HEK293 (cell line): Measurements from ENCODE around the gene ARHGAP30.
"Not testable (repeated sequence)": the region's sequence is repeated elsewhere in the genome, so short reads cannot be mapped to it uniquely, and the experiment has no call there.

ENCODE experiments used
- ATF2 ChIP-seq: fragments of 450-650 bp; formaldehyde crosslinking; IDR thresholded peaks from 2 replicates; pipeline ENCODE4 v1.5.1; 2016; ENCODE audit warnings: missing biosample characterization, missing genetic modification characterization, low read depth
- GLI2 ChIP-seq: fragments of 450-650 bp; formaldehyde crosslinking; IDR thresholded peaks from 2 replicates; pipeline ENCODE4; 2017; ENCODE audit warnings: missing biosample characterization, missing genetic modification characterization, low read depth, borderline replicate concordance
- TCF7L2 ChIP-seq: IDR thresholded peaks from 2 replicates; pipeline ENCODE4 v1.6.1; 2011; ENCODE audit warnings: low read depth, mild to moderate bottlenecking, inconsistent platforms, low read length, moderate library complexity, borderline replicate concordance
- ZBTB8A ChIP-seq: fragments of 450-650 bp; formaldehyde crosslinking; IDR thresholded peaks from 2 replicates; pipeline ENCODE4 v1.5.1; 2016; ENCODE audit warnings: missing biosample characterization, missing genetic modification characterization
- ZFHX2 ChIP-seq: fragments of 450-650 bp; formaldehyde crosslinking; conservative IDR thresholded peaks from 2 replicates; pipeline ENCODE4 v1.5.1; 2016; ENCODE audit warnings: missing biosample characterization, missing genetic modification characterization
- ZNF174 ChIP-seq: fragments of 450-650 bp; formaldehyde crosslinking; IDR thresholded peaks from 2 replicates; pipeline ENCODE4 v1.5.0; 2017; ENCODE audit warnings: missing biosample characterization, mild to moderate bottlenecking, missing genetic modification characterization
- ZNF274 ChIP-seq, 2 experiments: fragments of 200-500 bp in 1 of 2; fragments of 450-650 bp in 1 of 2; sonication (Bioruptor generic) in 1 of 2; formaldehyde crosslinking in 1 of 2; IDR thresholded peaks; 2 replicates each; pipeline versions ENCODE4 v1.5.1 to v1.6.1; 2014 to 2016; ENCODE audit warnings: borderline replicate concordance in 1 of 2, inconsistent platforms in 1 of 2, low read length in 1 of 2, missing biosample characterization in 1 of 2, missing genetic modification characterization in 1 of 2
- ZNF335 ChIP-seq: fragments of 450-650 bp; formaldehyde crosslinking; conservative IDR thresholded peaks from 2 replicates; pipeline ENCODE4 v1.5.1; 2016; ENCODE audit warnings: missing biosample characterization, missing genetic modification characterization
- ZNF354C ChIP-seq: fragments of 450-650 bp; formaldehyde crosslinking; IDR thresholded peaks from 2 replicates; pipeline ENCODE4 v1.5.1; 2016; ENCODE audit warnings: missing biosample characterization, missing genetic modification characterization, low read depth, borderline replicate concordance
- ZNF776 ChIP-seq: fragments of 450-650 bp; formaldehyde crosslinking; IDR thresholded peaks from 2 replicates; pipeline ENCODE4 v1.5.0; 2017; ENCODE audit warnings: missing biosample characterization, missing genetic modification characterization, borderline replicate concordance
- ZXDB ChIP-seq: fragments of 450-650 bp; formaldehyde crosslinking; IDR thresholded peaks from 2 replicates; pipeline ENCODE4 v1.5.1; 2016; ENCODE audit warnings: missing biosample characterization, missing genetic modification characterization
- TF ChIP-seq, protein P1 (sequence below): fragments of 450-650 bp; IDR thresholded peaks from 2 replicates; pipeline ENCODE4 v1.5.1; 2018; ENCODE audit warnings: missing biosample characterization, missing genetic modification characterization
- TF ChIP-seq, protein P2 (sequence below): fragments of 450-650 bp; formaldehyde crosslinking; IDR thresholded peaks from 2 replicates; pipeline ENCODE4 v1.5.1; 2016; ENCODE audit warnings: missing biosample characterization, missing genetic modification characterization
- TF ChIP-seq, protein P3 (sequence below): fragments of 450-650 bp; formaldehyde crosslinking; IDR thresholded peaks from 2 replicates; pipeline ENCODE4 v1.5.1; 2017; ENCODE audit warnings: missing biosample characterization, missing genetic modification characterization

DNA sequence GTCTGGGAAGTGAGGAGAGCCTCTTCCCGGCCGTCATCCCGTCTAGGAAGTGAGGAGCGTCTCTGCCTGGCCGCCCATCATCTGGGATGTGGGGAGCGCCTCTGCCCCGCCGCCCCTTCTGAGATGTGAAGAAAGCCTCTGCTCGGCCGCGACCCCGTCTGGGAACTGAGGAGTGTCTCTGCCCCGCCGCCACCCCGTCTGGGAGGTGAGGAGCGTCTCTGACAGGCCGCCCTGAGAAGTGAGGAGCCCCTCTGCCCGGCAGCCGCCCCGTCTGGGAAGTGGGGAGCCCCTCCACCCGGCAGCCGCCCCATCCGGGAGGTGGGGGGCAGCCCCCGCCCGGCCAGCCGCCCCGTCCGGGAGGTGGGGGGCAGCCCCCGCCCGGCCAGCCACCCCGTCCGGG, 40.2 kb downstream of the ARHGAP30 start:
- TF ChIP-seq ZFHX2 (tag by site-specific recombination); ZNF776 (tag by site-specific recombination); ATF2 (tag by site-specific recombination); GLI2 (tag by site-specific recombination); ZNF335 (tag by site-specific recombination); TCF7L2; ZBTB8A (tag by site-specific recombination); ZNF274 (IDR thresholded peaks at IDR 0.05; ENCODE audit: low read length); ZNF274 (tag by site-specific recombination; IDR thresholded peaks at IDR 0.05; ENCODE audit: borderline replicate concordance); ZNF174 (tag by site-specific recombination); ZNF354C; ZXDB: not testable (repeated sequence)
- TF ChIP-seq, protein P1, sequence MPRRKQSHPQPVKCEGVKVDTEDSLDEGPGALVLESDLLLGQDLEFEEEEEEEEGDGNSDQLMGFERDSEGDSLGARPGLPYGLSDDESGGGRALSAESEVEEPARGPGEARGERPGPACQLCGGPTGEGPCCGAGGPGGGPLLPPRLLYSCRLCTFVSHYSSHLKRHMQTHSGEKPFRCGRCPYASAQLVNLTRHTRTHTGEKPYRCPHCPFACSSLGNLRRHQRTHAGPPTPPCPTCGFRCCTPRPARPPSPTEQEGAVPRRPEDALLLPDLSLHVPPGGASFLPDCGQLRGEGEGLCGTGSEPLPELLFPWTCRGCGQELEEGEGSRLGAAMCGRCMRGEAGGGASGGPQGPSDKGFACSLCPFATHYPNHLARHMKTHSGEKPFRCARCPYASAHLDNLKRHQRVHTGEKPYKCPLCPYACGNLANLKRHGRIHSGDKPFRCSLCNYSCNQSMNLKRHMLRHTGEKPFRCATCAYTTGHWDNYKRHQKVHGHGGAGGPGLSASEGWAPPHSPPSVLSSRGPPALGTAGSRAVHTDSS (tag by site-specific recombination) = not testable (repeated sequence)
- TF ChIP-seq, protein P2, sequence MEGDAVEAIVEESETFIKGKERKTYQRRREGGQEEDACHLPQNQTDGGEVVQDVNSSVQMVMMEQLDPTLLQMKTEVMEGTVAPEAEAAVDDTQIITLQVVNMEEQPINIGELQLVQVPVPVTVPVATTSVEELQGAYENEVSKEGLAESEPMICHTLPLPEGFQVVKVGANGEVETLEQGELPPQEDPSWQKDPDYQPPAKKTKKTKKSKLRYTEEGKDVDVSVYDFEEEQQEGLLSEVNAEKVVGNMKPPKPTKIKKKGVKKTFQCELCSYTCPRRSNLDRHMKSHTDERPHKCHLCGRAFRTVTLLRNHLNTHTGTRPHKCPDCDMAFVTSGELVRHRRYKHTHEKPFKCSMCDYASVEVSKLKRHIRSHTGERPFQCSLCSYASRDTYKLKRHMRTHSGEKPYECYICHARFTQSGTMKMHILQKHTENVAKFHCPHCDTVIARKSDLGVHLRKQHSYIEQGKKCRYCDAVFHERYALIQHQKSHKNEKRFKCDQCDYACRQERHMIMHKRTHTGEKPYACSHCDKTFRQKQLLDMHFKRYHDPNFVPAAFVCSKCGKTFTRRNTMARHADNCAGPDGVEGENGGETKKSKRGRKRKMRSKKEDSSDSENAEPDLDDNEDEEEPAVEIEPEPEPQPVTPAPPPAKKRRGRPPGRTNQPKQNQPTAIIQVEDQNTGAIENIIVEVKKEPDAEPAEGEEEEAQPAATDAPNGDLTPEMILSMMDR (tag by site-specific recombination) = not testable (repeated sequence)
- TF ChIP-seq, protein P3, sequence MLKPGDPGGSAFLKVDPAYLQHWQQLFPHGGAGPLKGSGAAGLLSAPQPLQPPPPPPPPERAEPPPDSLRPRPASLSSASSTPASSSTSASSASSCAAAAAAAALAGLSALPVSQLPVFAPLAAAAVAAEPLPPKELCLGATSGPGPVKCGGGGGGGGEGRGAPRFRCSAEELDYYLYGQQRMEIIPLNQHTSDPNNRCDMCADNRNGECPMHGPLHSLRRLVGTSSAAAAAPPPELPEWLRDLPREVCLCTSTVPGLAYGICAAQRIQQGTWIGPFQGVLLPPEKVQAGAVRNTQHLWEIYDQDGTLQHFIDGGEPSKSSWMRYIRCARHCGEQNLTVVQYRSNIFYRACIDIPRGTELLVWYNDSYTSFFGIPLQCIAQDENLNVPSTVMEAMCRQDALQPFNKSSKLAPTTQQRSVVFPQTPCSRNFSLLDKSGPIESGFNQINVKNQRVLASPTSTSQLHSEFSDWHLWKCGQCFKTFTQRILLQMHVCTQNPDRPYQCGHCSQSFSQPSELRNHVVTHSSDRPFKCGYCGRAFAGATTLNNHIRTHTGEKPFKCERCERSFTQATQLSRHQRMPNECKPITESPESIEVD = not testable (repeated sequence)
